Mesodermal cell (in vitro differentiated cells): ENCODE data around the gene ZSCAN5C.
"Not testable (repeated sequence)": the region's sequence is repeated elsewhere in the genome, so short reads cannot be mapped to it uniquely, and the experiment has no call there.

ENCODE experiments used
- H3K27ac ChIP-seq: 2 replicates; pipeline ENCODE4 v1.7.0; 2013; ENCODE audit warnings: mild to moderate bottlenecking, low read depth, low read length, moderate library complexity; ENCODE audit not compliant: severe bottlenecking
- H3K36me3 ChIP-seq: 2 replicates; pipeline ENCODE4 v1.7.1; 2013; ENCODE audit warnings: mild to moderate bottlenecking, low read length, moderate library complexity; ENCODE audit not compliant: control insufficient read depth, insufficient read depth
- H3K4me1 ChIP-seq: one replicate; pipeline ENCODE4 v1.7.1; 2013; ENCODE audit warnings: mild to moderate bottlenecking, low read length; ENCODE audit not compliant: insufficient read depth, control insufficient read depth, poor library complexity, severe bottlenecking
- H3K4me3 ChIP-seq: 2 replicates; pipeline ENCODE4 v1.7.0; 2013; ENCODE audit warnings: low read length, control low read depth, mild to moderate bottlenecking; ENCODE audit not compliant: insufficient read depth, poor library complexity, severe bottlenecking; ENCODE audit errors: extremely low read depth
- H3K9me3 ChIP-seq: 2 replicates; pipeline ENCODE4 v1.7.1; 2013; ENCODE audit warnings: mild to moderate bottlenecking, low read length, moderate library complexity; ENCODE audit not compliant: control insufficient read depth
- WGBS, 2 experiments: methylation state at CpG; one replicate each; pipeline ENCODE4 v1.1.5; 2013; ENCODE audit warnings: missing lambda C conversion rate in 2 of 2; ENCODE audit not compliant: insufficient coverage in 2 of 2; 5-methylcytosine and 5-hydroxymethylcytosine counted together

ZSCAN5C gene

DNA sequence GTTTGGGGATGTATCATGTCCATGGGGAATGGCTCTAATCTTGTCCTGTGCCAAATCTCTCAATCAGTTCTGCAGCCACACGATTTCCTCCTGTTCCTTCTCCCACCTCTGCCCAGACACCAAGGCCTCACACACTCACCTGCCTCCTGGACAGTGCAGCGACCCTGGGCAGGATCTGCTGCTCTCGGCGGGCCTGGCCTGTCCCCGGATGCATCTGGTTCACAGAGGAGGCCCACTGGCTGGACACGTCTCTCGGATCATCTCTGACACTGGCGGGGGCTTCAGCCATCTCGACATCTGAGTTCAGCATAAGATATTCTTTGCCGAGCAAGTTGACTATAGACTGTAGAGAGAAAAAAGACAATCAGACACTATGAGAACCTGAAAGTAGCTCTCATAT, 10.4 kb upstream of the ZSCAN5C start:
- Histone ChIP-seq H3K4me1 (no peaks in the 10 kb centered on the region), H3K4me3 (no peak overlapping the region)
- WGBS, 2 experiments = 82 to 95% methylated on average over 9 to 10 of the region's 10 CpGs

DNA sequence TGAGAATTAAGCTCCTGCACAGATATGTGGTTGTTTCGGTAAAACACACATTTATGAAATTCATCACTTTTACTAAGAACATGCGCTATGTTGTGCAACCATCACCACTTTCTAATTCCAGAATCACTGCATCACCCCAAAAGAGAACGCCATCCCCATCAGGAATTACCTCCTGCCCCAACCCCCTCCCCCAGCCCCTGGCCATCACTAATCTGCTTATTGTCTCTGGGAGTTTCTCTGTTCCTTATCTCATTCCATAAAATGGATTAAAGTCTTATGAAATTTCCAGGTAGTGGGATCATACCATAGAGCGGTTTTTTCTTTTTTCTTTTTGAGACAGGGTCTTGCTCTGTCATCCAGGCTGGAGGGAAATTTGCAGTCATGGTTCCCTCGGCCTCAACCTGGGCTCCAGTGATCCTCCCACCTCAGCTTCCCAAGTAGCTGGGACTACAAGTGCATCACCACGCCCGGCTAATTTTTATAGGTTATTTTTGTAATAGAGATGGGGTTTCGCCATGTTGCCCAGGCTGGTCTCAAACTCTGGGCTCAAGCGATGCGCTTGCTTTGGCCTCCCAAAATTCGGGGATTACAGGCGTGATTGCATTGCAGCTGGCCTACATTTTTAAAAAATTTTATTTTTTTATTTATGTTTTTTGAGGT, 8.0 kb upstream of the ZSCAN5C start:
- Histone ChIP-seq H3K4me3 (no peak overlapping the region), H3K4me1 (no peaks in the 10 kb centered on the region), H3K27ac (no peak overlapping the region), H3K9me3 (no peaks in the 10 kb centered on the region), H3K36me3 (no peaks in the 10 kb centered on the region)
- WGBS, 2 experiments = 82 to 83% methylated on average over 7 of the region's 12 CpGs

More for the DNA sequence above, 10.4 kb upstream of the ZSCAN5C start:
- Histone ChIP-seq H3K36me3 (no peaks in the 10 kb centered on the region), H3K9me3 (no peaks in the 10 kb centered on the region), H3K27ac (no peak overlapping the region)

- H3K4me3 ChIP-seq = not testable (repeated sequence)
- WGBS, 2 experiments = 76 to 95% methylated on average over 19 to 20 of the region's 23 CpGs
These were observed 4.4 kb upstream of the ZSCAN5C start, which contains the start of gene ZSCAN5B for GRCh38 chr19:56197646-56198045. Gene ZSCAN5B (minus strand): TSS chr19:56197783. CDS start chr19:56193052, 4,731 bp downstream.

DNA sequence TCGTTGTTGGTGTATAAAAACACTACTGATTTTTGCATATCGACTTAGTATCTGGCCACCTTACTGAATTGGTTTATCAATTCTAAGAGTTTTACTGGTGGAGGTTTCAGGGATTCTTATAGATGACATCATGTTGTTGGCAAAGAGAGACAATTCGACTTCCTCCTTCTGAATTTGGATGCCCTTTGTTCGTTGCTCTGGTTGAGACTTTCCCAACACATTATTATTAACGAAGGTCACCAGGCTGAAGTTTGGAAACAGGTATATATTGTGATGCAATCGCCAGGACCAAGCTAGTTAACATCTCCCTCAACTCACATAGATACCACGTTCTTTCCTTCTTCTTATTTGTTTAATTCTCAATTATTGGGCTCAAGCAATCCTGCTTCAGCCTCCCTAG, 2.4 kb upstream of the ZSCAN5C start:
- no peak overlapping the region for H3K4me3 ChIP-seq
- H3K27ac ChIP-seq = no peak overlapping the region
- 54 to 56% methylated on average over 3 to 4 of the region's 7 CpGs for WGBS, 2 experiments
- H3K36me3 ChIP-seq = no peaks in the 10 kb centered on the region
- no peaks in the 10 kb centered on the region for H3K4me1 ChIP-seq
- no peaks in the 10 kb centered on the region for H3K9me3 ChIP-seq

More at GRCh38 chr19:56197646-56198045, 4.4 kb upstream of the ZSCAN5C start, which contains the start of gene ZSCAN5B:
- not testable (repeated sequence) for H3K36me3 ChIP-seq, H3K4me1 ChIP-seq, H3K9me3 ChIP-seq, H3K27ac ChIP-seq

- WGBS, 2 experiments = 91% methylated on average over 2 of the region's 5 CpGs; no CpG with 5 or more reads in 1 of the 2 experiments
- not testable (repeated sequence) for H3K36me3 ChIP-seq, H3K4me3 ChIP-seq, H3K9me3 ChIP-seq, H3K27ac ChIP-seq, H3K4me1 ChIP-seq
These were observed 5.5 kb downstream of the ZSCAN5C start for GRCh38 chr19:56207581-56207980.

DNA sequence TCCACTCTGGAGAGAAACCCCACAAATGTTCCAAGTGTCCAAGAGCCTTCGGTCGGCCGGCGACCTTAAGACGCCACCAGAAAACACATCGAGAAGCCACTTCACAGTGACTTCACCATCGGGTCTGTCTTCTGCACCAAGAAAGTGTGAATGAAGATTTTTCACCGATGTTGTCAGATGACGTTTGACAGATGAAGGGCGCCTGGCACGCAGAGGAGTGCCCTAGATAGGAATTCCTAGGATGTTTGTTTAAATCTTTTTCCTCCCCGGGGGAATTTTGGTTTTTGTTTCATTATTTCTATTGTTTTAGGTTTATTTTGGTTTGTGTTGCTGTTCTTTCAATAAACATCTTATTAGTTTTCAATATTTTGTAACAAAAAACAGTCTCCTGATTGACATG, 7.0 kb downstream of the ZSCAN5C start:
- no peak overlapping the region for H3K4me3 ChIP-seq
- H3K9me3 ChIP-seq = no peaks in the 10 kb centered on the region
- no peaks in the 10 kb centered on the region for H3K4me1 ChIP-seq
- 94 to 96% methylated on average over 6 to 11 of the region's 12 CpGs for WGBS, 2 experiments
- no peak overlapping the region for H3K27ac ChIP-seq
- no peaks in the 10 kb centered on the region for H3K36me3 ChIP-seq

DNA sequence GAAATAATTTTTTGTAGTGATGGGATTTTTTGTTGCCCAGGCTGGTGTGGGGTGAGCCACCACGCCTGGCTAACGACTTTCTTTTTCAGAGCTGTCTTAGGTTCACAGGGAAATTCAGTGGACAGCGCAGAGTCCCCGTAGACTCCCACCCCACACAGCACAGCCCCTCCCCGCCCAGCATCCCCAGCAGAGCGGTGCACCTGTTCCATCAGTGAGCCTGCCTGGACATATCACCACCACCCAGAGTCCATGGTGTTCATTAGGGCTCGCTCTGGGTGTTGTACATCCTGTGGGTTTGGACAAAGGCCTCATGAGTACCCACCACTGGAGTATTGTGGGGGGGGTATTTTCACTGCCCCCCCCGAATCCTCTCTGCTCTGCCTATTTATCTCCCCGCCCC, 8.0 kb downstream of the ZSCAN5C start:
- not testable (repeated sequence) for H3K9me3 ChIP-seq, H3K4me1 ChIP-seq, H3K36me3 ChIP-seq, H3K27ac ChIP-seq, H3K4me3 ChIP-seq
- 89 to 100% methylated on average over 1 to 5 of the region's 9 CpGs for WGBS, 2 experiments

GRCh38 chr19:56211718-56212117, 9.6 kb downstream of the ZSCAN5C start:
- H3K4me1 ChIP-seq = no peaks in the 10 kb centered on the region
- no peak overlapping the region for H3K27ac ChIP-seq
- WGBS, 2 experiments = 70 to 82% methylated on average over 3 to 4 of the region's 4 CpGs
- no peaks in the 10 kb centered on the region for H3K9me3 ChIP-seq
- H3K36me3 ChIP-seq = no peaks in the 10 kb centered on the region
- H3K4me3 ChIP-seq = no peak overlapping the region

DNA sequence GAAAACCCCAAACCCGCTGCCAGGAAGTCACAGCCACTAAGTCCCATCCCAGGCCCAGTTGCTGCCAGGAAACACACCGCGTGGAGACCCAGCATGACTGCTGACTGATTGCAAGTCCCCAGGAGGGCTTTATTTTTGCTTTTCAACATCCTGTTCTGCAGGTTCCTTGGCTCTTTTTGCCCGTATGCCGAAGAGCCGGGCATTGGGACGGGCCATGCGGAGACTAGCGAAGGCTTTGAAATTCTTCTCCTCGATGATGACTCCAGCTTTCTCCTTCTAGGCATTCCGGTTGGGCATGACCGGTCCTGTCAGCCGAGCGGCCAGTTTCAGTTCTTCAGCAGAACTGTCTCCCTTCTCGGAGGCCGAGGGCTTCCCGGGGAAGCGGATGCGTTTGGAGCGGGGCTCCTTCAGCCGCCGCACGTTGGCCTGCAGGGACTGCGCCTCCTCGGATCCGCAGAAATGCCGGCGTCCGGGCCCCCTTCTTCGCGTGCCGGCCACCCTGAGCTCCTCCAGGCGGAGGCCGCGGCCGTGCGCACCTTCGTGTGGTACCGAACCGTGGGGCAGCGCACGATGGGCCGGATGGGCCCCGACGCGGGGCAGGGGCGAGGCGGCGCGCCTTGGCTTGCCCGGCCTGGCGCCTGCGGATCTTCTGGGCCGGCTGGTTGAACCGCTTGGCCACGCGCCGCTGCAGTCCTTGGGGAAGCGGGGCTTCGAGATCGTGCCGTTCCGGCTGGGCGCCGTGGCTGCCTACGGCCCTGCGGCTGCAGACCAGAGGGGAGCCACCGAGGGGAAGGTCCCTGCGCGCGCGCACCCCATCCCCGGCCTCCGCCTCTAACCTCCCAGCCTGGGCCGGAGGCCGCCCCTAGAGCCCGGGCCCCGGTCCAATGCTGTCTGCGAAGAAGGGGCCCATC, 15.2 kb downstream of the ZSCAN5C start:
- no peaks in the 10 kb centered on the region for H3K4me1 ChIP-seq
- 85 to 87% methylated on average over 75 to 77 of the region's 79 CpGs for WGBS, 2 experiments

GRCh38 chr19:56218961-56219360, 16.9 kb downstream of the ZSCAN5C start:
- H3K36me3 ChIP-seq = no peaks in the 10 kb centered on the region
- no peaks in the 10 kb centered on the region for H3K4me1 ChIP-seq
- 85 to 87% methylated on average over 10 of the region's 10 CpGs for WGBS, 2 experiments
- H3K9me3 ChIP-seq = no peaks in the 10 kb centered on the region
- no peak overlapping the region for H3K4me3 ChIP-seq
- no peak overlapping the region for H3K27ac ChIP-seq

More for the DNA sequence above, 15.2 kb downstream of the ZSCAN5C start:
- H3K36me3 ChIP-seq = no peaks in the 10 kb centered on the region
- H3K27ac ChIP-seq = no peak overlapping the region
- no peaks in the 10 kb centered on the region for H3K9me3 ChIP-seq
- H3K4me3 ChIP-seq = no peak overlapping the region

GRCh38 chr19:56221442-56221841, 19.4 kb downstream of the ZSCAN5C start:
- not testable (repeated sequence) for H3K36me3 ChIP-seq, H3K27ac ChIP-seq, H3K4me3 ChIP-seq, H3K4me1 ChIP-seq, H3K9me3 ChIP-seq
- 45 to 74% methylated on average over 7 to 9 of the region's 9 CpGs for WGBS, 2 experiments
